ENCODE data around the gene ZFP1. TPM values are rescaled to one million over a fixed set of nuclear protein-coding genes. Genes with fewer than 3 reads are reported as not detected.

ZFP1 gene
- total and polyA plus RNA-seq, 2 experiments from 2014 or later: 4.8 to 12.5 TPM

DNA sequence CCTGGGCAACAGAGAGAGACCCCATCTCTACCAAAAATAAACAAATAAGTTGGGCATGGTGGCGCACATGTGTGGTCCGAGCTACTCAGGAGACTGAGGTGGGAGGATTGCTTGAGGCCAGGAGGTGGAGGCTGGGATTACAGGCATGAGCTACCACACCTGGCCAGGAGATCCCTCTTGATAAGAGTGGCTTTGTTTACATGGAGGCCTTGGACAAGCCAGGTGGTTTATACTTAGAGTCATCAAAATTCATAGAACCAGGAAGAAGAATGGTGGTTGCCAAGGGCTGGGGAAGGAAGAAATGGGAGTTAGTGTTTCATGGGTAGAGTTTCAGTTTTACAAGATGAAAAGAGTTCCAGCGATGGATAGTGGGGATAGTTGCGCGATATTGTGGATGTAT is 8.8 kb upstream of the ZFP1 start (continued):
- TF ChIP-seq NANOG (IDR thresholded peaks at IDR 0.05; ENCODE audit: borderline replicate concordance) (no peak), JUNB (IDR thresholded peaks at IDR 0.05; ENCODE audit: unreplicated experiment) (no peak), EZH2 (IDR thresholded peaks at IDR 0.05; ENCODE audit: low read depth, unreplicated experiment) (no peak), POLR2AphosphoS5 (IDR thresholded peaks at IDR 0.05; ENCODE audit: low read depth) (no peak)
- TF ChIP-seq, protein P1, sequence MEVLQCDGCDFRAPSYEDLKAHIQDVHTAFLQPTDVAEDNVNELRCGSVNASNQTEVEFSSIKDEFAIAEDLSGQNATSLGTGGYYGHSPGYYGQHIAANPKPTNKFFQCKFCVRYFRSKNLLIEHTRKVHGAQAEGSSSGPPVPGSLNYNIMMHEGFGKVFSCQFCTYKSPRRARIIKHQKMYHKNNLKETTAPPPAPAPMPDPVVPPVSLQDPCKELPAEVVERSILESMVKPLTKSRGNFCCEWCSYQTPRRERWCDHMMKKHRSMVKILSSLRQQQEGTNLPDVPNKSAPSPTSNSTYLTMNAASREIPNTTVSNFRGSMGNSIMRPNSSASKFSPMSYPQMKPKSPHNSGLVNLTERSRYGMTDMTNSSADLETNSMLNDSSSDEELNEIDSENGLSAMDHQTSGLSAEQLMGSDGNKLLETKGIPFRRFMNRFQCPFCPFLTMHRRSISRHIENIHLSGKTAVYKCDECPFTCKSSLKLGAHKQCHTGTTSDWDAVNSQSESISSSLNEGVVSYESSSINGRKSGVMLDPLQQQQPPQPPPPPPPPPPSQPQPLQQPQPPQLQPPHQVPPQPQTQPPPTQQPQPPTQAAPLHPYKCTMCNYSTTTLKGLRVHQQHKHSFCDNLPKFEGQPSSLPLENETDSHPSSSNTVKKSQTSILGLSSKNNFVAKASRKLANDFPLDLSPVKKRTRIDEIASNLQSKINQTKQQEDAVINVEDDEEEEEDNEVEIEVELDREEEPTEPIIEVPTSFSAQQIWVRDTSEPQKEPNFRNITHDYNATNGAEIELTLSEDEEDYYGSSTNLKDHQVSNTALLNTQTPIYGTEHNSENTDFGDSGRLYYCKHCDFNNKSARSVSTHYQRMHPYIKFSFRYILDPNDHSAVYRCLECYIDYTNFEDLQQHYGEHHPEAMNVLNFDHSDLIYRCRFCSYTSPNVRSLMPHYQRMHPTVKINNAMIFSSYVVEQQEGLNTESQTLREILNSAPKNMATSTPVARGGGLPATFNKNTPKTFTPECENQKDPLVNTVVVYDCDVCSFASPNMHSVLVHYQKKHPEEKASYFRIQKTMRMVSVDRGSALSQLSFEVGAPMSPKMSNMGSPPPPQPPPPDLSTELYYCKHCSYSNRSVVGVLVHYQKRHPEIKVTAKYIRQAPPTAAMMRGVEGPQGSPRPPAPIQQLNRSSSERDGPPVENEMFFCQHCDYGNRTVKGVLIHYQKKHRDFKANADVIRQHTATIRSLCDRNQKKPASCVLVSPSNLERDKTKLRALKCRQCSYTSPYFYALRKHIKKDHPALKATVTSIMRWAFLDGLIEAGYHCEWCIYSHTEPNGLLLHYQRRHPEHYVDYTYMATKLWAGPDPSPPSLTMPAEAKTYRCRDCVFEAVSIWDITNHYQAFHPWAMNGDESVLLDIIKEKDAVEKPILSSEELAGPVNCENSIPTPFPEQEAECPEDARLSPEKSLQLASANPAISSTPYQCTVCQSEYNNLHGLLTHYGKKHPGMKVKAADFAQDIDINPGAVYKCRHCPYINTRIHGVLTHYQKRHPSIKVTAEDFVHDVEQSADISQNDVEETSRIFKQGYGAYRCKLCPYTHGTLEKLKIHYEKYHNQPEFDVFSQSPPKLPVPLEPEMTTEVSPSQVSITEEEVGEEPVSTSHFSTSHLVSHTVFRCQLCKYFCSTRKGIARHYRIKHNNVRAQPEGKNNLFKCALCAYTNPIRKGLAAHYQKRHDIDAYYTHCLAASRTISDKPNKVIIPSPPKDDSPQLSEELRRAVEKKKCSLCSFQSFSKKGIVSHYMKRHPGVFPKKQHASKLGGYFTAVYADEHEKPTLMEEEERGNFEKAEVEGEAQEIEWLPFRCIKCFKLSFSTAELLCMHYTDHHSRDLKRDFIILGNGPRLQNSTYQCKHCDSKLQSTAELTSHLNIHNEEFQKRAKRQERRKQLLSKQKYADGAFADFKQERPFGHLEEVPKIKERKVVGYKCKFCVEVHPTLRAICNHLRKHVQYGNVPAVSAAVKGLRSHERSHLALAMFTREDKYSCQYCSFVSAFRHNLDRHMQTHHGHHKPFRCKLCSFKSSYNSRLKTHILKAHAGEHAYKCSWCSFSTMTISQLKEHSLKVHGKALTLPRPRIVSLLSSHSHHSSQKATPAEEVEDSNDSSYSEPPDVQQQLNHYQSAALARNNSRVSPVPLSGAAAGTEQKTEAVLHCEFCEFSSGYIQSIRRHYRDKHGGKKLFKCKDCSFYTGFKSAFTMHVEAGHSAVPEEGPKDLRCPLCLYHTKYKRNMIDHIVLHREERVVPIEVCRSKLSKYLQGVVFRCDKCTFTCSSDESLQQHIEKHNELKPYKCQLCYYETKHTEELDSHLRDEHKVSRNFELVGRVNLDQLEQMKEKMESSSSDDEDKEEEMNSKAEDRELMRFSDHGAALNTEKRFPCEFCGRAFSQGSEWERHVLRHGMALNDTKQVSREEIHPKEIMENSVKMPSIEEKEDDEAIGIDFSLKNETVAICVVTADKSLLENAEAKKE (CRISPR knock-in tag; IDR thresholded peaks at IDR 0.05): no peak

DNA sequence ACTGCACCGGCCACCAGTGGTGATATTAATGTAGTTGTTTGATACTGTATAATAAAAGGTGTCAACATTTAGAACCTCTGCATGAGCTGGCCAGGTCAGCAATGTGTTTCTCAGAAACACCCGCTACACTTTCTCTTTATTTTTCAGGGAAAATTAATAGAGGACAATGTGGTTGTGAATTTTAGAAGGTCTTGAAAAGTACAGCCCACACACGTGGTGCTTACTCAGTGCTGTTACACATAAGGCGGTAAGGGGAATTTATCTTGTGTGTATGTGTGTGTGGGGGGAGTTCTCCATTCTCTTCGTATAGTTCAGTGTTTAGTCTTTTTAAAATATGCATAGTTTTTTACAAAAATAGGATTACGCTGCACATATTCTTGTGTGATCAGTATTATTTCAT is 4.4 kb upstream of the ZFP1 start:
- no peak for ATAC-seq
- no peaks in the 10 kb centered on the region for H3K4me1 ChIP-seq (ENCODE audit: insufficient read depth)
- DNase-seq (ENCODE audit: low spot score): no peak
- H3K9me2 ChIP-seq (ENCODE audit: insufficient read depth): no peaks in the 10 kb centered on the region; the same call in 1 of the 2 replicates
- Mint-ChIP-seq H3K9me3 (peaks cover 18% of the 10 kb centered on the region), H3K27me3 (ENCODE audit: insufficient read depth, low read depth, poor library complexity) (peaks cover 4% of the 10 kb centered on the region), H3K36me3 (ENCODE audit: low read depth) (peaks cover under 1% of the 10 kb centered on the region; the same call in 2 of the 3 replicates), H3K4me3 (no peak overlapping the region), H3K27ac (no peak overlapping the region), H3K4me1 (no peaks in the 10 kb centered on the region; the same call in 2 of the 3 replicates)
- no peaks in the 10 kb centered on the region for H4K20me1 ChIP-seq (replicated peaks; ENCODE audit: insufficient read depth)
- H3K27ac ChIP-seq (ENCODE audit: low read depth): no peak overlapping the region
- H3K4me2 ChIP-seq: no peak overlapping the region
- H3F3A ChIP-seq (replicated peaks; ENCODE audit: low read depth): no peaks in the 10 kb centered on the region
- peaks cover under 1% of the 10 kb centered on the region; the same call in 1 of the 2 replicates for H3K79me2 ChIP-seq (replicated peaks; ENCODE audit: insufficient read depth)
- H3K36me3 ChIP-seq (ENCODE audit: insufficient read depth): no peaks in the 10 kb centered on the region
- no peak overlapping the region for H2AFZ ChIP-seq
- no peaks in the 10 kb centered on the region for H3K27me3 ChIP-seq (ENCODE audit: insufficient read depth)
- H3K4me3 ChIP-seq: no peak overlapping the region
- TF ChIP-seq ZNF114 (CRISPR knock-in tag; IDR thresholded peaks at IDR 0.05) (no peak), STAT1 (IDR thresholded peaks at IDR 0.05; ENCODE audit: unreplicated experiment) (no peak), CTCF (conservative IDR thresholded peaks at IDR 0.05; ENCODE audit: low read depth in 2 of 2) (no peak), JUNB (IDR thresholded peaks at IDR 0.05; ENCODE audit: unreplicated experiment) (no peak)
- TF ChIP-seq, protein P1 (CRISPR knock-in tag; IDR thresholded peaks at IDR 0.05): no peak
